K562 (cell line): ENCODE results near the gene TMEM72. TPM values are rescaled to one million over a fixed set of nuclear protein-coding genes. Genes with fewer than 3 reads are reported as not detected.

Source experiments
- ASH1L ChIP-seq: fragments of 450-650 bp; IDR thresholded peaks from 2 replicates; pipeline ENCODE4 v1.6.1; 2018; ENCODE audit warnings: borderline replicate concordance, mild to moderate bottlenecking, low read depth; ENCODE audit not compliant: partially characterized antibody
- BRCA1 ChIP-seq, 2 experiments: fragments of 450-650 bp in 1 of 2; sonication (generic) in 1 of 2; formaldehyde crosslinking in 1 of 2; IDR thresholded peaks; 2 replicates each; pipeline versions ENCODE4 v1.5.0 to v1.6.1; 2017 to 2020; ENCODE audit warnings: mild to moderate bottlenecking in 1 of 2, missing genetic modification reagents in 1 of 2
- BRF1 ChIP-seq: IDR thresholded peaks from 3 replicates; pipeline ENCODE4 v1.6.1; 2011; ENCODE audit warnings: borderline replicate concordance, mild to moderate bottlenecking; ENCODE audit not compliant: insufficient read length; ENCODE audit errors: extremely low read depth
- COPS2 ChIP-seq: fragments of 450-650 bp; conservative IDR thresholded peaks from 2 replicates; pipeline ENCODE4 v1.6.1; 2016; ENCODE audit warnings: mild to moderate bottlenecking, moderate library complexity
- CTBP1 ChIP-seq: fragments of 450-650 bp; IDR thresholded peaks from 2 replicates; pipeline ENCODE4 v1.6.1; 2016; ENCODE audit warnings: borderline replicate concordance
- HIVEP1 ChIP-seq: fragments of 250-450 bp; sonication (Bioruptor Pico); IDR thresholded peaks from 2 replicates; pipeline ENCODE4 v1.4.0; 2020; ENCODE audit warnings: mild to moderate bottlenecking
- HMG20B ChIP-seq: fragments of 250-450 bp; sonication (Bioruptor Pico); IDR thresholded peaks from 2 replicates; pipeline ENCODE4 v1.5.0; 2021; ENCODE audit warnings: mild to moderate bottlenecking
- NCOA2 ChIP-seq, 2 experiments: fragments of 450-650 bp; IDR thresholded peaks; 2 replicates each; pipeline ENCODE4 v1.6.1; 2018; ENCODE audit warnings: mild to moderate bottlenecking in 2 of 2, moderate library complexity in 1 of 2; ENCODE audit not compliant: partially characterized antibody in 2 of 2
- TFE3 ChIP-seq: fragments of 450-650 bp; formaldehyde crosslinking; IDR thresholded peaks from 2 replicates; pipeline ENCODE4 v1.4.0; 2020; ENCODE audit warnings: mild to moderate bottlenecking, mixed read lengths
- polyA plus RNA-seq, 8 experiments: library from polyadenylated mRNA; depleted of rRNA in 4 of 8; stranded (reverse) in 5 of 8; unstranded in 3 of 8; fragments of >200 nt; fragmentation: Nextera tagmentation in 2 of 8; fragmentation: Illumina TruSeq in 1 of 8; extraction: Ambion mirVana in 2 of 8; extraction: Trizol in 1 of 8; gene quantifications; 2 replicates each; pipeline versions ENCODE4 v1.2.1 to v1.2.3, GENCODE V29; 2011 to 2014; ENCODE audit warnings: inconsistent platforms in 1 of 8, missing spikeins in 1 of 8
- total RNA-seq, 7 experiments: library from RNA; depleted of rRNA in 6 of 7; stranded (reverse); fragments of >200 nt in 6 of 7; fragmentation: Illumina TruSeq in 2 of 7; extraction: Trizol in 2 of 7; gene quantifications; 2 replicates each; pipeline versions ENCODE4 v1.2.1 to v1.2.3, GENCODE V29; 2011 to 2021; ENCODE audit warnings: low replicate concordance in 1 of 7
- TF ChIP-seq, protein P1 (sequence below): fragments of 250-450 bp; sonication (Bioruptor Pico); IDR thresholded peaks from 2 replicates; pipeline ENCODE4 v1.8.0; 2022; ENCODE audit warnings: moderate library complexity, mild to moderate bottlenecking, inconsistent platforms

TMEM72 gene
- total and polyA plus RNA-seq, 9 of the 15 experiments (the other 6 are each of a cell fraction or from before 2014, with no cell fraction given): not detected

DNA sequence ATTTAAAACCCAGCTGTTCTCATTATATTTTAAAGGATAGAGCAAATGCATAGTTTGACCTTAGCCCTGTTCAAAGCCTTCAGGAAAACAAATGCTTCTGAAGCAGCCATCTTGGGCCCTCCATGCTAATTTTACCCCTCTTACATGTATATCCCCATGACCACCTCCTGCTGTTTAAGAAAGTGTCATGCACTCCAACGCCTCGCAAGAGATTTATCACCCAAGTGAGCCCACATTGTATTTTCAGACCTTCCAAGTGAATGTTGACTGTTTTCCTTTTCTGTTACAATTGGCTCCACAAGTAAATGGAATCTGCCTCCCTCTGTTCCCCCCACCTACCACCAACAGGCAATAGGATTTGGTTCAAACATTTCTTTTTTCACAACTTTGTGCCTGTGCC is 5.3 kb downstream of the TMEM72 start (continued):
- TF ChIP-seq, protein P1, sequence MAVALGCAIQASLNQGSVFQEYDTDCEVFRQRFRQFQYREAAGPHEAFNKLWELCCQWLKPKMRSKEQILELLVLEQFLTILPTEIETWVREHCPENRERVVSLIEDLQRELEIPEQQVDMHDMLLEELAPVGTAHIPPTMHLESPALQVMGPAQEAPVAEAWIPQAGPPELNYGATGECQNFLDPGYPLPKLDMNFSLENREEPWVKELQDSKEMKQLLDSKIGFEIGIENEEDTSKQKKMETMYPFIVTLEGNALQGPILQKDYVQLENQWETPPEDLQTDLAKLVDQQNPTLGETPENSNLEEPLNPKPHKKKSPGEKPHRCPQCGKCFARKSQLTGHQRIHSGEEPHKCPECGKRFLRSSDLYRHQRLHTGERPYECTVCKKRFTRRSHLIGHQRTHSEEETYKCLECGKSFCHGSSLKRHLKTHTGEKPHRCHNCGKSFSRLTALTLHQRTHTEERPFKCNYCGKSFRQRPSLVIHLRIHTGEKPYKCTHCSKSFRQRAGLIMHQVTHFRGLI (CRISPR knock-in tag): no peak
- TF ChIP-seq ASH1L (no peak), HMG20B (CRISPR knock-in tag) (no peak), COPS2 (no peak), TFE3 (CRISPR knock-in tag) (no peak), BRF1 (no peak), NCOA2 (IDR thresholded peaks at IDR 0.05; ENCODE audit: partially characterized antibody in 2 of 2) (no peak), BRCA1 (IDR thresholded peaks at IDR 0.05) (no peak), BRCA1 (CRISPR knock-in tag; IDR thresholded peaks at IDR 0.05) (no peak), CTBP1 (no peak), HIVEP1 (CRISPR knock-in tag) (no peak)
